SK-N-SH (cell line): Measurements from ENCODE around the gene CTTN. TPM values are rescaled to one million over a fixed set of nuclear protein-coding genes. Genes with fewer than 3 reads are reported as not detected.

ENCODE experiments used
- CTCF ChIA-PET: fragments of 300-600, 350-600 bp; formaldehyde crosslinking; extraction: SDS; loops from one replicate; lab custom pipeline; 2021; lab: Yijun Ruan, JAX
- POLR2A ChIA-PET: fragments of 350-600 bp; sonication (Branson Sonifier 250); formaldehyde crosslinking; extraction: SDS; loops from one replicate; lab custom pipeline; 2020; ENCODE audit warnings: antibody characterized with exemption, inconsistent platforms; lab: Yijun Ruan, JAX
- DNase-seq: peaks from one replicate; pipeline ENCODE4 v3.0.0; 2012
- H2AFZ ChIP-seq: fragments of 200-600 bp; sonication (generic); 2 replicates; pipeline ENCODE4 v1.8.1; 2016; ENCODE audit warnings: antibody characterized with exemption, mild to moderate bottlenecking, low read depth
- H3F3A ChIP-seq: fragments of 200-600 bp; sonication (generic); replicated peaks from 2 replicates; pipeline ENCODE3; 2016; ENCODE audit warnings: antibody characterized with exemption, mild to moderate bottlenecking; ENCODE audit not compliant: insufficient read depth
- H3K27ac ChIP-seq, 2 experiments: fragments of 200-500 bp in 1 of 2; fragments of 200-600 bp in 1 of 2; sonication (Bioruptor generic) in 1 of 2; sonication (generic), shearing (Covaris generic) in 1 of 2; 2 replicates each; pipeline versions ENCODE4 v1.5.1 to v1.6.1; 2014 to 2016; ENCODE audit warnings: low read depth in 2 of 2, inconsistent platforms in 1 of 2, low read length in 1 of 2, mild to moderate bottlenecking in 1 of 2, mixed read lengths in 1 of 2
- H3K27me3 ChIP-seq: fragments of 200-600 bp; sonication (generic), shearing (Covaris generic); 2 replicates; pipeline ENCODE4 v1.6.1; 2016; ENCODE audit warnings: mixed run types; ENCODE audit not compliant: insufficient read depth
- H3K36me3 ChIP-seq, 2 experiments: fragments of 200-500 bp in 1 of 2; fragments of 200-600 bp in 1 of 2; sonication (Bioruptor generic) in 1 of 2; sonication (generic) in 1 of 2; replicated peaks in 1 of 2; 2 replicates each; pipeline versions ENCODE3 to v1.5.1; 2014 to 2016; ENCODE audit warnings: low read length in 1 of 2, mild to moderate bottlenecking in 1 of 2; ENCODE audit not compliant: insufficient read depth in 2 of 2, control insufficient read depth in 1 of 2
- H3K4me1 ChIP-seq, 2 experiments: fragments of 200-500 bp in 1 of 2; fragments of 200-600 bp in 1 of 2; sonication (Bioruptor generic) in 1 of 2; sonication (generic), shearing (Covaris generic) in 1 of 2; 2 replicates each; pipeline versions ENCODE4 v1.5.1 to v1.6.1; 2014 to 2016; ENCODE audit warnings: low read depth in 1 of 2, low read length in 1 of 2, mixed run types in 1 of 2; ENCODE audit not compliant: insufficient read depth in 2 of 2, control insufficient read depth in 1 of 2
- H3K4me2 ChIP-seq: fragments of 200-600 bp; sonication (generic), shearing (Covaris generic); 2 replicates; pipeline ENCODE4 v1.6.1; 2017; ENCODE audit warnings: mixed run types
- H3K4me3 ChIP-seq, 2 experiments: fragments of 200-500 bp in 1 of 2; fragments of 200-600 bp in 1 of 2; sonication (Bioruptor generic) in 1 of 2; sonication (generic), shearing (Covaris generic) in 1 of 2; 2 replicates each; pipeline versions ENCODE4 v1.5.1 to v1.8.1; 2014 to 2016; ENCODE audit warnings: low read depth in 2 of 2, inconsistent platforms in 1 of 2, low read length in 1 of 2, mild to moderate bottlenecking in 1 of 2, mixed read lengths in 1 of 2, moderate library complexity in 1 of 2
- H3K79me2 ChIP-seq: fragments of 200-600 bp; sonication (generic); 2 replicates; pipeline ENCODE4 v1.8.1; 2017; ENCODE audit warnings: mild to moderate bottlenecking; ENCODE audit not compliant: insufficient read depth
- H3K9ac ChIP-seq: fragments of 200-600 bp; sonication (generic); 2 replicates; pipeline ENCODE4 v1.6.1; 2017; ENCODE audit warnings: mixed run types
- H3K9me2 ChIP-seq: fragments of 200-600 bp; sonication (generic); 2 replicates; pipeline ENCODE4 v1.6.1; 2017; ENCODE audit warnings: mixed run types
- H3K9me3 ChIP-seq: fragments of 200-600 bp; sonication (generic); 2 replicates; pipeline ENCODE4 v1.6.1; 2017; ENCODE audit warnings: mixed run types, mild to moderate bottlenecking, moderate library complexity
- H4K20me1 ChIP-seq: fragments of 200-600 bp; sonication (generic); 2 replicates; pipeline ENCODE4 v1.6.1; 2017; ENCODE audit warnings: mild to moderate bottlenecking, mixed run types; ENCODE audit not compliant: insufficient read depth
- CHD2 ChIP-seq: fragments of 150-350 bp; IDR thresholded peaks from 2 replicates; pipeline ENCODE4 v1.6.1; 2018; ENCODE audit warnings: low read length; ENCODE audit not compliant: partially characterized antibody
- CTCF ChIP-seq: fragments of 200-600 bp; sonication (generic); IDR thresholded peaks from 2 replicates; pipeline ENCODE4 v1.6.1; 2017; ENCODE audit warnings: antibody characterized with exemption, mild to moderate bottlenecking, moderate library complexity
- FOSL2 ChIP-seq: IDR thresholded peaks from 2 replicates; pipeline ENCODE4 v1.4.0; 2012; ENCODE audit warnings: low read depth, mild to moderate bottlenecking, moderate library complexity, borderline replicate concordance
- GABPA ChIP-seq: IDR thresholded peaks from 2 replicates; pipeline ENCODE4 v1.4.0; 2012; ENCODE audit warnings: low read depth, mild to moderate bottlenecking
- GATA2 ChIP-seq: sonication (generic); formaldehyde crosslinking; IDR thresholded peaks from 2 replicates; pipeline ENCODE4 v1.5.0; 2020; ENCODE audit warnings: mild to moderate bottlenecking, missing genetic modification reagents
- JUND ChIP-seq: IDR thresholded peaks from 2 replicates; pipeline ENCODE4 v1.4.0; 2012
- NFIC ChIP-seq: IDR thresholded peaks from 2 replicates; pipeline ENCODE4 v1.4.0; 2012; ENCODE audit warnings: borderline replicate concordance
- PBX3 ChIP-seq: IDR thresholded peaks from 2 replicates; pipeline ENCODE4; 2012
- RAD21 ChIP-seq: IDR thresholded peaks from 2 replicates; pipeline ENCODE4 v1.6.1; 2012; ENCODE audit warnings: mild to moderate bottlenecking, low read length
- REST ChIP-seq: IDR thresholded peaks from 2 replicates; pipeline ENCODE4 v1.6.1; 2012; ENCODE audit warnings: mild to moderate bottlenecking, low read depth, low read length, moderate library complexity
- SIN3A ChIP-seq: IDR thresholded peaks from 2 replicates; pipeline ENCODE4 v1.6.1; 2012; ENCODE audit warnings: low read depth, mild to moderate bottlenecking, low read length, moderate library complexity, borderline replicate concordance
- TAF1 ChIP-seq: IDR thresholded peaks from 2 replicates; pipeline ENCODE4 v1.6.1; 2012; ENCODE audit warnings: low read depth, mild to moderate bottlenecking, low read length, moderate library complexity, borderline replicate concordance
- USF1 ChIP-seq: IDR thresholded peaks from 2 replicates; pipeline ENCODE4 v1.4.0; 2012; ENCODE audit warnings: low read depth, borderline replicate concordance
- USF2 ChIP-seq: fragments of 150-350 bp; IDR thresholded peaks from 2 replicates; pipeline ENCODE4 v1.6.1; 2017; ENCODE audit warnings: antibody characterized with exemption, low read length, low read depth, borderline replicate concordance
- YY1 ChIP-seq: IDR thresholded peaks from 2 replicates; pipeline ENCODE4 v1.4.0; 2012; ENCODE audit warnings: low read depth, mild to moderate bottlenecking
- WGBS: methylation state at CpG from one replicate; pipeline ENCODE4 v1.1.6; 2017; ENCODE audit warnings: low lambda C conversion rate; 5-methylcytosine and 5-hydroxymethylcytosine counted together
- polyA plus RNA-seq, 3 experiments: library from polyadenylated mRNA; depleted of rRNA; stranded (reverse); fragments of >200 nt; gene quantifications; 2 replicates each; pipeline ENCODE4 v1.2.3, GENCODE V29; 2012

CTTN gene
- polyA plus RNA-seq, 1 of the 3 experiments (the other 2 are of a cell fraction), result 243 TPM

GRCh38 chr11:70474710-70475109 lies 76.4 kb downstream of the CTTN start:
- Histone ChIP-seq H3K4me1 (peaks cover 0 to 17% of the 10 kb centered on the region in 2 experiments; a peak in 2 of 4 replicates), H3K79me2 (no peaks in the 10 kb centered on the region), H3K9me3 (no peaks in the 10 kb centered on the region), H3K4me3 (no peak overlapping the region), H2AFZ (no peak overlapping the region), H3K4me2 (no peak overlapping the region), H4K20me1 (no peaks in the 10 kb centered on the region), H3K9me2 (no peaks in the 10 kb centered on the region), H3K27ac (no peak overlapping the region), H3K27me3 (no peaks in the 10 kb centered on the region), H3F3A (no peaks in the 10 kb centered on the region), H3K9ac (no peak overlapping the region), H3K36me3 (no peaks in the 10 kb centered on the region)
- CTCF ChIA-PET, result interaction anchor here (1.5 kb wide), 1 partner anchor 281 kb away, joined by 5 read pairs; no protein-coding TSS in a partner anchor
- TF ChIP-seq GABPA (no peak), CTCF (no peak), YY1 (no peak), TAF1 (no peak), NFIC (no peak), PBX3 (no peak), GATA2 (no peak), REST (no peak), SIN3A (no peak), JUND (no peak), USF1 (no peak), FOSL2 (no peak), CHD2 (no peak), USF2 (no peak), RAD21 (no peak)
- no peak for DNase-seq
- WGBS, result 57% methylated on average over 5 of the region's 8 CpGs
- POLR2A ChIA-PET, result no interaction called here
